ENCODE measurements around the gene RPL27A. TPM values are rescaled to one million over a fixed set of nuclear protein-coding genes. Genes with fewer than 3 reads are reported as not detected.
A peak's percentile ranks its signal among the peaks of the same experiment; 100 is the strongest.

Gene RPL27A
- total RNA-seq, 1 donor from 2014 or later, result 1,116 TPM

DNA sequence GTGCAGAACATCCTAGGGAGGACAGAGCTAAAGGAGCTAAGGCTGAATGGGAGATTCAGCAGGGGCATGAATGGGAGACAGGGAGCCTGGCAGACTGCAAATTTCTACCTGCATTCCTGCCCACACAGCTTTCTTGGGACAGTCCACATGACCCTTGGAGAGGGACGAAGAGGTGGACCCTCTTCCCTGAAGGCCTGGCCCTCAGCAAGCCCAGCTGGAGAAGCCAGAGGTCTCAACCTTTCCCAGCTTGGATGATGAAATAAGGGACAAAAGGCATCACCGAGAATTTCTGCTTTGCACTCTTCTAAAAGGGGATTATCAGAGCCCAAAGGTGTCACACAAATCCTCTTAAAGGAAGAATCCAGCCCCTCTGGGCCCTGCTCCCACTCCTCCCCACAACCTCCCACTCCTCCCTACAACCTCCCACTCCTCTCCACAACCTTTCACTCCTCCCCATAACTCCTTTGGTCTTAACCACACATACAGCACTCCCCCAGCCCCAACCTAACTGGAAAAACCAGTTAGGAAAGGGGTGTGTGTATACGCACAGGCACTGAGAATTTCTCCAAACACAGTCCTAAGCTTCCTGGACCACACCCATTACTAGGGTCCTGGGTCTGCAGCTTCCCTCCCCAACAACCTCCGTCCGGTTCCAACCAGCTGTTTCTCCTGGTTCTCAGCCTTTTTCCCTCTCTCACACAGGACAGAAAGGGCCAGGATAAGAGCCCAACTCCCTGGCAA, 38.4 kb downstream of the RPL27A start:
- Histone ChIP-seq H3K4me1 (peaks cover 53% of the 10 kb centered on the region), H2AFZ (replicated peaks) (no peak overlapping the region), H3K9me3 (ENCODE audit: low read depth) (no peaks in the 10 kb centered on the region), H3K36me3 (no peaks in the 10 kb centered on the region), H3K79me2 (ENCODE audit: low read depth) (no peaks in the 10 kb centered on the region), H3K27me3 (no peaks in the 10 kb centered on the region), H3K4me3 (no peak overlapping the region), H3K27ac (peak overlapping the region; percentile 47), H3K4me2 (peak overlapping the region; percentile 44), H3K9ac (no peak overlapping the region), H4K20me1 (ENCODE audit: low read depth) (no peaks in the 10 kb centered on the region), H3F3A (ENCODE audit: low read depth) (peaks cover 30% of the 10 kb centered on the region)
- peaks cover 74% of the 10 kb centered on the region for H3K4me1 Mint-ChIP-seq
- peaks cover 39% of the 10 kb centered on the region for H3K36me3 Mint-ChIP-seq
- peak overlapping the region; percentile 77 for H3K4me3 Mint-ChIP-seq
- H3K9me3 Mint-ChIP-seq, result no peaks in the 10 kb centered on the region
- peak; percentile 33 for DNase-seq (ENCODE audit: low spot score)
- H3K27me3 Mint-ChIP-seq (ENCODE audit: insufficient read depth, low read depth), result peaks cover 7% of the 10 kb centered on the region
- H3K27ac Mint-ChIP-seq, result peak overlapping the region; percentile 89
- TF ChIP-seq, protein P1, sequence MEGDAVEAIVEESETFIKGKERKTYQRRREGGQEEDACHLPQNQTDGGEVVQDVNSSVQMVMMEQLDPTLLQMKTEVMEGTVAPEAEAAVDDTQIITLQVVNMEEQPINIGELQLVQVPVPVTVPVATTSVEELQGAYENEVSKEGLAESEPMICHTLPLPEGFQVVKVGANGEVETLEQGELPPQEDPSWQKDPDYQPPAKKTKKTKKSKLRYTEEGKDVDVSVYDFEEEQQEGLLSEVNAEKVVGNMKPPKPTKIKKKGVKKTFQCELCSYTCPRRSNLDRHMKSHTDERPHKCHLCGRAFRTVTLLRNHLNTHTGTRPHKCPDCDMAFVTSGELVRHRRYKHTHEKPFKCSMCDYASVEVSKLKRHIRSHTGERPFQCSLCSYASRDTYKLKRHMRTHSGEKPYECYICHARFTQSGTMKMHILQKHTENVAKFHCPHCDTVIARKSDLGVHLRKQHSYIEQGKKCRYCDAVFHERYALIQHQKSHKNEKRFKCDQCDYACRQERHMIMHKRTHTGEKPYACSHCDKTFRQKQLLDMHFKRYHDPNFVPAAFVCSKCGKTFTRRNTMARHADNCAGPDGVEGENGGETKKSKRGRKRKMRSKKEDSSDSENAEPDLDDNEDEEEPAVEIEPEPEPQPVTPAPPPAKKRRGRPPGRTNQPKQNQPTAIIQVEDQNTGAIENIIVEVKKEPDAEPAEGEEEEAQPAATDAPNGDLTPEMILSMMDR (IDR thresholded peaks at IDR 0.05), result no peak

DNA sequence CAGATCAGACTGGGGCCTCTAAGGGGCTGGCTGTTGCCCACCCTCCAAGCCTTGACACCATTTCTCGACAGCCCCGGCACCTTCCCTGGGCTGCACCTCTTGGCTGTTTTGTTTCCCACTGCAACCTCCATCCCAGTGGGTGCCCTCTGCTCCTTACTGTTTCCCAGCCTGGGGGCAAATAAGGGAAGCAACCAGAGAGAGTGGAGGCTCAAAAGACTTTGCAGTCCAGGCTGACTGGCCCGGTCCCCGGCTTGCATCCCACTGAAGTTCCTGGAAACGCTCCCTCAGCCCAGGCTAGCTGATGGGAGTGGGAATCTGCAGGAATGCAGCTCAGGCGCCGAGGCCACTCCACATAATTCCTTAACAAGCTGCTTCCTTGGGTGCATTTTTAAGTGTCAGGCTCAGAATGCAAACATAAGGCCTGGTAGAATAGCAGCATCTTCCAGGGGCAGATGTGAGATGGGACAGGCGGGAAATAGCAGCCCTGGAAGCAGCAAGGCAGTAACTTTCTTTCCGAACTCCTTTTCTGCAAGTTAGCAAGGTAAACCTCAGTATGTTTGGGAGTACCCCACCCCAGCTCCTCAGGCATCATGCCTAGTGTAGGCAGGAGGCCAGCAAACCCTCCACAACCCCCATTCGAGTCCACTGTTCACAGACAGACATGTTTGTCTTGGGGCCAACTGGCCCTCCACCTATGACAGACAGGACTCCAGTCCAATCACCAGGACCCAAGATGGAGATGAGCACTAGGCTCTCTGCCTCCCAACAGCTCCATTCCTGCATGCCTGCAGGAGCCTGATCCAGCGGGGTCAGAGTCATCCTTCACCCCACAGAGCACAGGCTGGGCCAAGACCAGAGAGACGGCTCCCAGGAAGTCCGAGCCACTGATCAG, 39.3 kb downstream of the RPL27A start:
- peak overlapping the region; percentile 44 for H3K4me2 ChIP-seq
- peaks cover 72% of the 10 kb centered on the region for H3K4me1 Mint-ChIP-seq
- no peaks in the 10 kb centered on the region for H3K9me3 Mint-ChIP-seq
- peaks cover 6% of the 10 kb centered on the region for H3K27me3 Mint-ChIP-seq (ENCODE audit: insufficient read depth, low read depth)
- no peaks in the 10 kb centered on the region for H3K27me3 ChIP-seq
- peaks cover 53% of the 10 kb centered on the region for H3K4me1 ChIP-seq
- no peaks in the 10 kb centered on the region for H3K9me3 ChIP-seq (ENCODE audit: low read depth)
- H2AFZ ChIP-seq (replicated peaks), result no peak overlapping the region
- TF ChIP-seq, protein P1 (IDR thresholded peaks at IDR 0.05), result no peak
- no peak for TF ChIP-seq EZH2 (IDR thresholded peaks at IDR 0.05)
- H3F3A ChIP-seq (ENCODE audit: low read depth), result peaks cover 30% of the 10 kb centered on the region
- no peaks in the 10 kb centered on the region for H4K20me1 ChIP-seq (ENCODE audit: low read depth)
- H3K36me3 ChIP-seq, result no peaks in the 10 kb centered on the region
- H3K4me3 ChIP-seq, result no peak overlapping the region
- peak overlapping the region; percentile 86 for H3K27ac Mint-ChIP-seq
- DNase-seq (ENCODE audit: low spot score), result peak; percentile 21
- H3K4me3 Mint-ChIP-seq, result no peak overlapping the region
- H3K27ac ChIP-seq, result peak overlapping the region; percentile 47
- no peaks in the 10 kb centered on the region for H3K79me2 ChIP-seq (ENCODE audit: low read depth)
- no peak overlapping the region for H3K9ac ChIP-seq
- H3K36me3 Mint-ChIP-seq, result peaks cover 34% of the 10 kb centered on the region

DNA sequence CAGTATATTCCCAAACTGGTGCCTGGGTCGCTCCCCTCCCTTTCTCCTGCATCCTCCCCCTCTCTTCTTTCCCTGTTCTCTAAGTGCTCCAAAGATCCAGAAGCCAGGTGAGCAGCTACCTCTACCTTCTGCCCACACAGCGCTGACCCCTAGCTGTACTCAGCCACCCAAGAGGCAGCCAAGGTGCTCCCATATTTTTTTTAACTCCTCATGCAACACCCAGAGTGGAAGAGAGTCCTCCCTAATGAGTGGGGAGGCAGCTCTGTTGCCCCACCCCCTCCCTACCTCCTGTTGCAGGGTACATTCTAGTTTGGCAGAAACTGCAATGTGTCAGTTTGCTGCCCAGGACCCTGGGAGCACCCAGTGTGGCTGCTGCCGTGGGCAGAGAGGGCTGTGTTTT, 40.2 kb downstream of the RPL27A start:
- H3K27ac Mint-ChIP-seq, result no peak overlapping the region
- Histone ChIP-seq H3K4me1 (peaks cover 53% of the 10 kb centered on the region), H3K27ac (no peak overlapping the region)

More for the DNA sequence above, 40.2 kb downstream of the RPL27A start:
- Mint-ChIP-seq H3K4me3 (no peak overlapping the region), H3K4me1 (peaks cover 71% of the 10 kb centered on the region), H3K36me3 (peaks cover 35% of the 10 kb centered on the region), H3K27me3 (ENCODE audit: insufficient read depth, low read depth) (peaks cover 6% of the 10 kb centered on the region), H3K9me3 (no peaks in the 10 kb centered on the region)
- Histone ChIP-seq H4K20me1 (ENCODE audit: low read depth) (no peaks in the 10 kb centered on the region), H3K36me3 (no peaks in the 10 kb centered on the region), H2AFZ (replicated peaks) (no peak overlapping the region), H3F3A (ENCODE audit: low read depth) (peaks cover 30% of the 10 kb centered on the region), H3K4me3 (no peak overlapping the region), H3K9me3 (ENCODE audit: low read depth) (no peaks in the 10 kb centered on the region), H3K79me2 (ENCODE audit: low read depth) (no peaks in the 10 kb centered on the region), H3K9ac (no peak overlapping the region), H3K27me3 (no peaks in the 10 kb centered on the region), H3K4me2 (no peak overlapping the region)
- DNase-seq (ENCODE audit: low spot score), result no peak
- TF ChIP-seq, protein P1 (IDR thresholded peaks at IDR 0.05), result no peak

All from neural progenitor cell (in vitro differentiated cells).